MM.1S (cell line): Measurements from ENCODE around the gene ZRANB1.

Experiments used
- DNase-seq: peaks from one replicate; pipeline ENCODE4 v3.0.0-alpha.2; 2015
- H2AFZ ChIP-seq: fragments of 300-600 bp; sonication (generic); 2 replicates; pipeline ENCODE4 v1.6.0; 2016; ENCODE audit warnings: antibody characterized with exemption, low read length
- H3F3A ChIP-seq: fragments of 300-600 bp; sonication (generic); 2 replicates; pipeline ENCODE4 v1.6.1; 2016; ENCODE audit warnings: mild to moderate bottlenecking, antibody characterized with exemption, low read length, moderate library complexity, mixed read lengths; ENCODE audit not compliant: insufficient read depth
- H3K27ac ChIP-seq: fragments of 300-600 bp; sonication (generic); 2 replicates; pipeline ENCODE4 v1.5.1; 2016; ENCODE audit warnings: mild to moderate bottlenecking, low read length
- H3K27me3 ChIP-seq: fragments of 300-600 bp; sonication (generic); replicated peaks from 2 replicates; pipeline ENCODE4 v1.6.0; 2016; ENCODE audit warnings: low read length; ENCODE audit not compliant: insufficient read depth
- H3K36me3 ChIP-seq: fragments of 300-600 bp; sonication (generic); replicated peaks from 2 replicates; pipeline ENCODE4 v1.6.1; 2016; ENCODE audit warnings: mild to moderate bottlenecking, low read length, mixed read lengths; ENCODE audit not compliant: insufficient read depth
- H3K4me1 ChIP-seq: fragments of 300-600 bp; sonication (generic); 2 replicates; pipeline ENCODE4 v1.6.1; 2016; ENCODE audit warnings: low read length, mixed read lengths
- H3K4me2 ChIP-seq: fragments of 300-600 bp; sonication (generic); 2 replicates; pipeline ENCODE4 v1.6.0; 2016; ENCODE audit warnings: low read depth, low read length
- H3K4me3 ChIP-seq: fragments of 300-600 bp; sonication (generic); 2 replicates; pipeline ENCODE4 v1.5.1; 2016; ENCODE audit warnings: low read length, mixed read lengths
- H3K79me2 ChIP-seq: fragments of 300-600 bp; sonication (generic); 2 replicates; pipeline ENCODE4 v1.6.1; 2016; ENCODE audit warnings: mixed run types, low read length, mixed read lengths
- H3K9ac ChIP-seq: fragments of 300-600 bp; sonication (generic); 2 replicates; pipeline ENCODE4 v1.6.1; 2016; ENCODE audit warnings: low read length, mixed read lengths
- H3K9me2 ChIP-seq: fragments of 300-600 bp; sonication (generic); replicated peaks from 2 replicates; pipeline ENCODE4 v1.6.1; 2016; ENCODE audit warnings: mild to moderate bottlenecking, low read length, mixed read lengths; ENCODE audit not compliant: insufficient read depth
- H3K9me3 ChIP-seq: fragments of 300-600 bp; sonication (generic); replicated peaks from 2 replicates; pipeline ENCODE4 v1.6.1; 2016; ENCODE audit warnings: mild to moderate bottlenecking, low read length, mixed read lengths; ENCODE audit not compliant: insufficient read depth
- H4K20me1 ChIP-seq: fragments of 300-600 bp; sonication (generic); 2 replicates; pipeline ENCODE4 v1.6.1; 2016; ENCODE audit warnings: mild to moderate bottlenecking, low read length, moderate library complexity, mixed read lengths; ENCODE audit not compliant: insufficient read depth
- EZH2 ChIP-seq: fragments of 300-600 bp; sonication (generic); optimal IDR thresholded peaks from 2 replicates; pipeline ENCODE3; 2017; ENCODE audit warnings: low read depth, mild to moderate bottlenecking, antibody characterized with exemption, low read length, mixed read lengths
- EZH2phosphoT487 ChIP-seq: fragments of 300-600 bp; sonication (generic); IDR thresholded peaks from 2 replicates; pipeline ENCODE4 v1.6.1; 2018; ENCODE audit warnings: antibody characterized with exemption, low read length
- TF ChIP-seq, protein P1 (sequence below): fragments of 300-600 bp; sonication (generic); IDR thresholded peaks from 2 replicates; pipeline ENCODE4 v1.5.1; 2016; ENCODE audit warnings: antibody characterized with exemption, low read length, mixed read lengths

The ZRANB1 gene

DNA sequence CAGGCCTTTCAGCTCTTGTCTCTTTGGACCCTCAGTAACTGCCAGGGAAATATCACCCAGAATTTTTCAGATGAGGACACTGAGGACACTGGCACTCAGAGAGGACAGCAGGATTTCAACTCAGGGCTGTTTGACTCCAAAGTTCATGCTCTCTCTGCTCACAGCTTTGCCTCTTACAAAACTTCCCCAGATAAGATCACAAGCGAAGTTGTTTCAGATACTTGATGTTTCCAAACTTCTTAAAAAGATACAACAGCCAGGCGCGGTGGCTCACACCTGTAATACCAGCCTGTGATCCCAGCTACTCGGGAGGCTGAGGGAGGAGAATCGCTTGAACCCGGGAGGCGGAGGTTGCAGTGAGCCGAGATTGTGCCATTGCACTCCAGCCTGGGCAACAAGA is 32.4 kb upstream of the ZRANB1 start:
- no peaks in the 10 kb centered on the region for H3K79me2 ChIP-seq
- no peaks in the 10 kb centered on the region for H3F3A ChIP-seq
- no peaks in the 10 kb centered on the region; the same call in 1 of the 2 replicates for H3K27me3 ChIP-seq
- H3K36me3 ChIP-seq: no peaks in the 10 kb centered on the region
- no peaks in the 10 kb centered on the region for H4K20me1 ChIP-seq
- no peak overlapping the region for H3K9ac ChIP-seq
- no peak overlapping the region for H3K4me3 ChIP-seq
- H3K4me2 ChIP-seq: no peak overlapping the region
- no peaks in the 10 kb centered on the region for H3K9me2 ChIP-seq
- no peak overlapping the region for H2AFZ ChIP-seq
- H3K4me1 ChIP-seq: no peaks in the 10 kb centered on the region
- no peak for DNase-seq
- H3K9me3 ChIP-seq: no peaks in the 10 kb centered on the region
- TF ChIP-seq, protein P1, sequence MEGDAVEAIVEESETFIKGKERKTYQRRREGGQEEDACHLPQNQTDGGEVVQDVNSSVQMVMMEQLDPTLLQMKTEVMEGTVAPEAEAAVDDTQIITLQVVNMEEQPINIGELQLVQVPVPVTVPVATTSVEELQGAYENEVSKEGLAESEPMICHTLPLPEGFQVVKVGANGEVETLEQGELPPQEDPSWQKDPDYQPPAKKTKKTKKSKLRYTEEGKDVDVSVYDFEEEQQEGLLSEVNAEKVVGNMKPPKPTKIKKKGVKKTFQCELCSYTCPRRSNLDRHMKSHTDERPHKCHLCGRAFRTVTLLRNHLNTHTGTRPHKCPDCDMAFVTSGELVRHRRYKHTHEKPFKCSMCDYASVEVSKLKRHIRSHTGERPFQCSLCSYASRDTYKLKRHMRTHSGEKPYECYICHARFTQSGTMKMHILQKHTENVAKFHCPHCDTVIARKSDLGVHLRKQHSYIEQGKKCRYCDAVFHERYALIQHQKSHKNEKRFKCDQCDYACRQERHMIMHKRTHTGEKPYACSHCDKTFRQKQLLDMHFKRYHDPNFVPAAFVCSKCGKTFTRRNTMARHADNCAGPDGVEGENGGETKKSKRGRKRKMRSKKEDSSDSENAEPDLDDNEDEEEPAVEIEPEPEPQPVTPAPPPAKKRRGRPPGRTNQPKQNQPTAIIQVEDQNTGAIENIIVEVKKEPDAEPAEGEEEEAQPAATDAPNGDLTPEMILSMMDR: no peak
- no peak for TF ChIP-seq EZH2
- no peak for TF ChIP-seq EZH2phosphoT487
- H3K27ac ChIP-seq: no peak overlapping the region

DNA sequence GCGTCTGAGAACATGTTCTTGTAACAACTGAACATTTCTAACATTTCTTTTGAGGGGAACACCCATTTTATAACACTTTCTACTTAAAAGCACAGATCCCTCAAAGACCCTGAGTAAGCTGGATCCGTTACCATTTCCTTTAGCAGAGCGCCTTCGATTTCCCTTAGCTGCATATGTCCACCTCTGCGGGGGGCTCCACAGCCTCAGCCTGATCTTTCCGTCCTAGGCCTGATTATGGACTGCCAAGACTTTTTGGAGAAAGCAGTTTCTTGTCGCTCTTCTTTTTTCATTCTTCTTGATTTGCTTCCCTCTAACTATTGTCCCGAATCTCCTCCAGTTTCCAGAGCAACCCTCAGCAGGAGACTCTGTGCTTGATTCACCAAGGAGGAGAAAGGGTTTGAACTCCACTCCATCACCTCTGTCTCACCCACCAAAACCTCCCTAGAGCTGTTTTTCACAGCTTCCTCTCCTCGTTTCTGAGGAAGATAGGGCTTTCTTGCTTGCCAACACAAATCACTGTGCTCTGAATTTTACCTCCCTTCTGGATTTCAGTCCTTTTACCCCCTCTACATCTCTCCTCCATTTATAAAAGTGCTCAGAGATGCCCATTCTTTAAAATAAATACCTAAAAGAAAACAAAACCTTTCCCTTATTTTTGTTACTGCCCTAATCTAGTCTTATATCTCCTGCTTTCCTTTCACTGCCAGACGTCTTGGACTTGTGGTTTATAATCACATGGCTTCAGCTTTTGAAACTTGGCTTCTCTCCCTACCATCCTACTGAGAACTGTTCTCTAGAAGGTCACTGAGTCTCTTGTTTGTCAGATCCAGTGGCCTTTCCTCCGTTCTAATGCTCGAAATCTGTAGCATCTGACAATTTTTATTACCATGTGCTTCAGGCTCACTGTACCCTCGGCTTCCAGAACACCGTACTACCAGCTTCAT is 30.5 kb upstream of the ZRANB1 start:
- Histone ChIP-seq H3K9ac (no peak overlapping the region), H3K4me1 (peaks cover 5% of the 10 kb centered on the region; the same call in 1 of the 2 replicates), H3K36me3 (no peaks in the 10 kb centered on the region), H3K9me2 (no peaks in the 10 kb centered on the region), H3K27me3 (no peaks in the 10 kb centered on the region; the same call in 1 of the 2 replicates), H3K79me2 (no peaks in the 10 kb centered on the region), H3K4me2 (no peak overlapping the region), H3F3A (no peaks in the 10 kb centered on the region), H3K4me3 (no peak overlapping the region), H2AFZ (no peak overlapping the region), H4K20me1 (no peaks in the 10 kb centered on the region), H3K27ac (no peak overlapping the region), H3K9me3 (no peaks in the 10 kb centered on the region)
- TF ChIP-seq, protein P1: no peak
- TF ChIP-seq EZH2phosphoT487: no peak
- TF ChIP-seq EZH2: no peak
- DNase-seq: no peak

DNA sequence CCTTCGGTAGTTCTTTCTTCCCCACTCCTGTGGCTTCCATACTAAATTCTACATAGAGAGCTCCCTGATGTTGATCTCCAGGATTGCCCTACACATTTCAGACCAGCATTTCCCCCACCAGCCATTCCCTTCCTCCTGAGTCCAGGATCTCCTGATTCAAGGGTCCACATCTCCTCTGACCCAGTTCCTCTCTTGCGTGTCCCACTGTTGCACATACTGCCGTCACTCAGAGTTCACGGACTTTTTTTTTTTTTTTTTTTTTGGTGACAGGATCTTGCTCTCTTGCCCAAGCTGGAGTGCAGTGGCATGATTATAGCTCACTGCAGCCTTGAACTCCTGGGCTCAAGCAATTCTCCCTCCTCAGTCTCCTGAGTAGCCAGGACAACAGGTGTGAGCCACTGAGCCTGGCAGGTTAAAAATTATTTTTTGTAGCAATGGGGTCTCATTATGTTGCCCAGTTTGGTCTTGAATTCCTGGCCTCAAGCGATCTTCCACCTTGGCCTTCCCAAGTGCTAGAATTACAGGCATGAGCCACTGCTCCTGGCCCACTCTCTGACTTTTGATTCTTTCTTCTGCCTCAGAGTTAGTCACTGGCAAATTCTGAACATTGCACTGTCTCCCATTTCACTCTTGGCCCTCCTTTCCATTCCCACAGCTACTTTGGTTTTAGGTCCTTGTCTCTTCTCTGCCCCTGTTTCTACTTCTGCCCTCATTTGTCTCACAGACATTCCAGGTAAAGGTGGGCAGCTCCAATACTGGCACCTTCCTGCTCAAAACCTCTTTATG is 29.6 kb upstream of the ZRANB1 start:
- no peak for TF ChIP-seq EZH2phosphoT487
- TF ChIP-seq EZH2: no peak
- TF ChIP-seq, protein P1: no peak
- H3K27ac ChIP-seq: no peak overlapping the region
- no peaks in the 10 kb centered on the region for H3K9me3 ChIP-seq
- no peaks in the 10 kb centered on the region for H4K20me1 ChIP-seq
- H3K9me2 ChIP-seq: no peaks in the 10 kb centered on the region
- DNase-seq: no peak
- H3K27me3 ChIP-seq: no peaks in the 10 kb centered on the region; the same call in 1 of the 2 replicates
- H3K36me3 ChIP-seq: no peaks in the 10 kb centered on the region
- H3K9ac ChIP-seq: no peak overlapping the region
- H3F3A ChIP-seq: no peaks in the 10 kb centered on the region
- H3K4me1 ChIP-seq: peaks cover 5% of the 10 kb centered on the region; the same call in 1 of the 2 replicates
- peaks cover under 1% of the 10 kb centered on the region for H3K79me2 ChIP-seq
- no peak overlapping the region for H2AFZ ChIP-seq
- H3K4me2 ChIP-seq: no peak overlapping the region
- no peak overlapping the region for H3K4me3 ChIP-seq
